ENCODE data around the gene ARHGAP24.

ARHGAP24 gene

DNA sequence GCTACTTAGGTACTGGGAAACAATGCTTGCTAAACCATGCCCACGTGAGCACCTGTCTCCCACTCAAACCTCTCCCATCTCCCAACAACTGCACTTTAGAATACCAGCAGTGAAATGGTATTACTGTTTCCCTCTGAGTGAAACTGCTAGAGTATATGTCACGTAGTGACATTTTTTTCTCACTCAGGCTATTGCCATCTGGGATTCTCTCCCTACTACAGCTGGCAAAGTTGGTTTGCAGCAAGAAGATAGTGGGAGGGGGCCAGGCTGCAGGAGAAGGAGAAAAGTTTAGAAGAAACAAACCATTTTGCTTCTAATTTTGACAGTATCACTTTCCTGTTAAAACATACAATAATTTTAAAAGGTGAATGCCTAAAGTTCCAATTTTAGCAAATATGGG, 526.6 kb downstream of the ARHGAP24 start:
- Histone ChIP-seq H3K27ac (ENCODE audit: poor library complexity, severe bottlenecking) (no peak overlapping the region), H3K9me3 (ENCODE audit: severe bottlenecking) (no peaks in the 10 kb centered on the region), H3K36me3 (ENCODE audit: low read depth) (no peaks in the 10 kb centered on the region), H3K4me1 (ENCODE audit: insufficient read depth, poor library complexity, severe bottlenecking) (no peaks in the 10 kb centered on the region), H3K27me3 (ENCODE audit: insufficient read depth, poor library complexity, severe bottlenecking) (no peaks in the 10 kb centered on the region), H3K4me3 (ENCODE audit: severe bottlenecking) (no peak overlapping the region)
- ATAC-seq (ENCODE audit: low read depth) = no peak
- no peak for TF ChIP-seq CTCF (IDR thresholded peaks at IDR 0.05; ENCODE audit: poor library complexity, severe bottlenecking)
- no peak for DNase-seq (ENCODE audit: low spot score)

DNA sequence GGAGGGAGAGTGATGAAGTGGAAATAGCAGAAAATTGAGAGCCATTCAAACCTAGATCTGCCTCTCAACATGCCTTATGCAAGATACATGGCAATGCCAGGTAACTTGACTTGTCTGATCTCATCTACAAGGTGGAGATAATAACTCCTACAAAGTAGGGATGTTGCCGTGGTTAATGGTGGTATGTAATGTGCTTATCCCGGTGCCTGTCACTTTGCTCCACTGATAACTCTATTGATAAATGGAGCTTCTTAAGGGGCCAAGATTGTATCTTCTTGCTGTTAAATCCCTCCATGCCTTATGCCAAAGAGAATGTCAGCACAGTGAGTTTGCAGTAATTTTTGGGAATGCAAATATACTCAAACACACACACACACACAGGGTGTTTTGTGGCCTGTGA, 529.1 kb downstream of the ARHGAP24 start:
- no peaks in the 10 kb centered on the region for H3K9me3 ChIP-seq (ENCODE audit: severe bottlenecking)
- H3K36me3 ChIP-seq (ENCODE audit: low read depth) = no peaks in the 10 kb centered on the region
- ATAC-seq (ENCODE audit: low read depth) (no peak), DNase-seq (ENCODE audit: low spot score) (no peak)
- TF ChIP-seq CTCF (IDR thresholded peaks at IDR 0.05; ENCODE audit: poor library complexity, severe bottlenecking) = no peak
- no peak overlapping the region for H3K4me3 ChIP-seq (ENCODE audit: severe bottlenecking)
- H3K27me3 ChIP-seq (ENCODE audit: insufficient read depth, poor library complexity, severe bottlenecking) = no peaks in the 10 kb centered on the region
- H3K27ac ChIP-seq (ENCODE audit: poor library complexity, severe bottlenecking) = no peak overlapping the region
- no peaks in the 10 kb centered on the region for H3K4me1 ChIP-seq (ENCODE audit: insufficient read depth, poor library complexity, severe bottlenecking)

- Histone ChIP-seq H3K36me3 (ENCODE audit: low read depth) (no peaks in the 10 kb centered on the region), H3K4me3 (ENCODE audit: severe bottlenecking) (no peak overlapping the region), H3K4me1 (ENCODE audit: insufficient read depth, poor library complexity, severe bottlenecking) (no peaks in the 10 kb centered on the region), H3K27ac (ENCODE audit: poor library complexity, severe bottlenecking) (no peak overlapping the region), H3K9me3 (ENCODE audit: severe bottlenecking) (no peaks in the 10 kb centered on the region), H3K27me3 (ENCODE audit: insufficient read depth, poor library complexity, severe bottlenecking) (no peaks in the 10 kb centered on the region)
- DNase-seq (ENCODE audit: low spot score) (no peak), ATAC-seq (ENCODE audit: low read depth) (no peak)
- no peak for TF ChIP-seq CTCF (IDR thresholded peaks at IDR 0.05; ENCODE audit: poor library complexity, severe bottlenecking)
These were observed 531.1 kb downstream of the ARHGAP24 start for GRCh38 chr4:86006057-86006456.

- no peak for TF ChIP-seq CTCF (IDR thresholded peaks at IDR 0.05; ENCODE audit: poor library complexity, severe bottlenecking)
- no peak for ATAC-seq (ENCODE audit: low read depth)
These were observed 532.1 kb downstream of the ARHGAP24 start for GRCh38 chr4:86007042-86007441.

GRCh38 chr4:86011117-86011516, 536.2 kb downstream of the ARHGAP24 start:
- Histone ChIP-seq H3K9me3 (ENCODE audit: severe bottlenecking) (no peaks in the 10 kb centered on the region), H3K4me1 (ENCODE audit: insufficient read depth, poor library complexity, severe bottlenecking) (peaks cover 3% of the 10 kb centered on the region), H3K27ac (ENCODE audit: poor library complexity, severe bottlenecking) (no peak overlapping the region), H3K27me3 (ENCODE audit: insufficient read depth, poor library complexity, severe bottlenecking) (no peaks in the 10 kb centered on the region), H3K36me3 (ENCODE audit: low read depth) (no peaks in the 10 kb centered on the region), H3K4me3 (ENCODE audit: severe bottlenecking) (no peak overlapping the region)
- TF ChIP-seq CTCF (IDR thresholded peaks at IDR 0.05; ENCODE audit: poor library complexity, severe bottlenecking) = no peak
- ATAC-seq (ENCODE audit: low read depth) = peak; percentile 56
- DNase-seq (ENCODE audit: low spot score) = no peak

More at GRCh38 chr4:86007042-86007441, 532.1 kb downstream of the ARHGAP24 start:
- H3K9me3 ChIP-seq (ENCODE audit: severe bottlenecking) = no peaks in the 10 kb centered on the region
- no peaks in the 10 kb centered on the region for H3K36me3 ChIP-seq (ENCODE audit: low read depth)
- DNase-seq (ENCODE audit: low spot score) = no peak
- H3K4me3 ChIP-seq (ENCODE audit: severe bottlenecking) = no peak overlapping the region
- no peak overlapping the region for H3K27ac ChIP-seq (ENCODE audit: poor library complexity, severe bottlenecking)
- H3K4me1 ChIP-seq (ENCODE audit: insufficient read depth, poor library complexity, severe bottlenecking) = peaks cover 3% of the 10 kb centered on the region
- no peaks in the 10 kb centered on the region for H3K27me3 ChIP-seq (ENCODE audit: insufficient read depth, poor library complexity, severe bottlenecking)
